Activated B cell treated with CpG ODN at 0.5 μM for 24 hours (primary cell): ENCODE measurements around the gene POLN. TPM values are rescaled to one million over a fixed set of nuclear protein-coding genes. Genes with fewer than 3 reads are reported as not detected.

Source experiments
- ATAC-seq: fragments of 200-7000 bp; cut with Tn5 transposase; one replicate; pipeline ENCODE4 v1.10.0; 2021; ENCODE audit warnings: low read depth, mild to moderate bottlenecking, moderate library complexity
- CTCF ChIA-PET: fragments of 350-600 bp; sonication (Branson Sonifier 250); formaldehyde crosslinking; loops from one replicate; lab custom pipeline; 2021; ENCODE audit warnings: antibody characterized with exemption; lab: Charles Lee
- POLR2A ChIA-PET: fragments of 350-600 bp; sonication (Branson Sonifier 250); formaldehyde crosslinking; loops from one replicate; lab custom pipeline; 2021; ENCODE audit warnings: antibody characterized with exemption; lab: Charles Lee
- DNase-seq: peaks from one replicate; pipeline ENCODE4 v3.0.0; 2022
- H3K27ac Mint-ChIP-seq: one replicate; pipeline ENCODE4 v1.8.0; 2020; ENCODE audit warnings: mixed read lengths
- H3K27me3 Mint-ChIP-seq: one replicate; pipeline ENCODE4 v1.8.0; 2021; ENCODE audit warnings: mixed read lengths
- H3K36me3 Mint-ChIP-seq: one replicate; pipeline ENCODE4 v1.8.0; 2021; ENCODE audit warnings: low read depth, mixed read lengths
- H3K4me1 Mint-ChIP-seq: one replicate; pipeline ENCODE4 v1.8.0; 2021; ENCODE audit warnings: mixed read lengths
- H3K4me3 Mint-ChIP-seq: one replicate; pipeline ENCODE4 v1.8.0; 2020; ENCODE audit warnings: mild to moderate bottlenecking, mixed read lengths
- H3K9me3 Mint-ChIP-seq: one replicate; pipeline ENCODE4 v1.8.0; 2020; ENCODE audit warnings: mixed read lengths
- CTCF ChIP-seq: fragments of 200-600 bp; IDR thresholded peaks from one replicate; pipeline ENCODE4 v1.8.0; 2022; ENCODE audit warnings: antibody characterized with exemption, mild to moderate bottlenecking
- intact Hi-C: fragments of 100-400 bp; cut with micrococcal nuclease; formaldehyde crosslinking; loops from one replicate; pipeline ENCODE4 v1.15.1; 2024
- total RNA-seq: library from RNA; stranded (reverse); gene quantifications from 2 replicates; pipeline ENCODE4 v1.2.3, GENCODE V29; 2022

The POLN gene
- total RNA-seq, 1 donor from 2014 or later = 1.4 TPM

GRCh38 chr4:2289311-2289954, 47.5 kb upstream of the POLN start:
- ATAC-seq = no peak
- Mint-ChIP-seq H3K4me3 (no peak overlapping the region), H3K9me3 (no peaks in the 10 kb centered on the region), H3K4me1 (peaks cover 19% of the 10 kb centered on the region), H3K27ac (no peak overlapping the region), H3K27me3 (no peaks in the 10 kb centered on the region), H3K36me3 (no peaks in the 10 kb centered on the region)
- POLR2A ChIA-PET = interaction anchor here (3.2 kb wide), 1 partner anchor 27 kb away, joined by 21 read pairs; the partner anchor contains the start of gene MXD4
- CTCF ChIA-PET = no interaction called here
- TF ChIP-seq CTCF = no peak
- intact Hi-C loops = no loop called here
- DNase-seq = no peak

- CTCF ChIA-PET = no interaction called here
- POLR2A ChIA-PET = interaction anchor here (3.2 kb wide), 1 partner anchor 26 kb away, joined by 21 read pairs; the partner anchor contains the start of gene MXD4
- intact Hi-C loops = no loop called here
- Mint-ChIP-seq H3K4me1 (peaks cover 21% of the 10 kb centered on the region), H3K27me3 (no peaks in the 10 kb centered on the region), H3K27ac (no peak overlapping the region), H3K4me3 (no peak overlapping the region), H3K9me3 (no peaks in the 10 kb centered on the region), H3K36me3 (no peaks in the 10 kb centered on the region)
- DNase-seq = no peak
- no peak for TF ChIP-seq CTCF
- ATAC-seq = no peak
These were observed 46.2 kb upstream of the POLN start for GRCh38 chr4:2288051-2288541.

- H3K4me3 Mint-ChIP-seq = no peak overlapping the region
- no peak overlapping the region for H3K27ac Mint-ChIP-seq
- TF ChIP-seq CTCF = no peak
- H3K4me1 Mint-ChIP-seq = peaks cover 24% of the 10 kb centered on the region
- DNase-seq = no peak
- intact Hi-C loops = no loop called here
- ATAC-seq = no peak
- CTCF ChIA-PET = no interaction called here
- no peaks in the 10 kb centered on the region for H3K9me3 Mint-ChIP-seq
- POLR2A ChIA-PET = interaction anchor here (0.6 kb wide), 1 partner anchor 192 kb away, joined by 3 read pairs; no protein-coding TSS in a partner anchor
- no peaks in the 10 kb centered on the region for H3K36me3 Mint-ChIP-seq
- no peaks in the 10 kb centered on the region for H3K27me3 Mint-ChIP-seq
These were observed 45.6 kb upstream of the POLN start for GRCh38 chr4:2287594-2287915.

GRCh38 chr4:2286904-2287593, 45.1 kb upstream of the POLN start:
- ATAC-seq (no peak), DNase-seq (no peak)
- Mint-ChIP-seq H3K36me3 (no peaks in the 10 kb centered on the region), H3K27ac (no peak overlapping the region), H3K4me3 (no peak overlapping the region), H3K27me3 (no peaks in the 10 kb centered on the region), H3K4me1 (peaks cover 27% of the 10 kb centered on the region), H3K9me3 (no peaks in the 10 kb centered on the region)
- POLR2A ChIA-PET = interaction anchor here (0.6 kb wide), 2 partner anchors 192 to 576 kb away, joined by 3 to 10 read pairs; no protein-coding TSS in a partner anchor
- TF ChIP-seq CTCF = no peak
- CTCF ChIA-PET = no interaction called here
- intact Hi-C loops = no loop called here
